Skeletal muscle satellite cell (primary cell): Measurements from ENCODE around the gene MYADML2.

Experiments
- H3K27me3 ChIP-seq: 2 replicates; pipeline ENCODE4 v1.7.0; 2013; ENCODE audit warnings: low read length; ENCODE audit not compliant: control insufficient read depth, insufficient read depth
- H3K36me3 ChIP-seq: 2 replicates; pipeline ENCODE4 v1.7.0; 2013; ENCODE audit warnings: mild to moderate bottlenecking, control low read depth, low read length; ENCODE audit not compliant: insufficient read depth
- H3K4me1 ChIP-seq: 2 replicates; pipeline ENCODE4 v1.7.0; 2013; ENCODE audit warnings: low read length; ENCODE audit not compliant: control insufficient read depth, insufficient read depth
- H3K4me2 ChIP-seq: 2 replicates; pipeline ENCODE4 v1.7.0; 2013; ENCODE audit warnings: mild to moderate bottlenecking, low read length
- H3K4me3 ChIP-seq: 2 replicates; pipeline ENCODE4 v1.7.0; 2013; ENCODE audit warnings: low read length
- H3K9ac ChIP-seq: 2 replicates; pipeline ENCODE4 v1.7.0; 2013; ENCODE audit warnings: mild to moderate bottlenecking, low read depth, low read length, moderate library complexity
- H3K9me3 ChIP-seq: replicated peaks from 2 replicates; pipeline ENCODE4 v1.7.0; 2013; ENCODE audit warnings: mild to moderate bottlenecking, control low read depth, low read length

Gene MYADML2

GRCh38 chr17:81914103-81914850 lies 32.8 kb downstream of the MYADML2 start:
- H3K4me1 ChIP-seq: peaks cover 19% of the 10 kb centered on the region
- H3K27me3 ChIP-seq: no peaks in the 10 kb centered on the region
- H3K9ac ChIP-seq: no peak overlapping the region
- H3K36me3 ChIP-seq: peaks cover 51% of the 10 kb centered on the region
- no peak overlapping the region for H3K4me3 ChIP-seq
- H3K9me3 ChIP-seq: no peaks in the 10 kb centered on the region
- H3K4me2 ChIP-seq: no peak overlapping the region

GRCh38 chr17:81913394-81914102 lies 33.5 kb downstream of the MYADML2 start:
- H3K36me3 ChIP-seq: peaks cover 46% of the 10 kb centered on the region
- H3K4me1 ChIP-seq: peaks cover 19% of the 10 kb centered on the region
- H3K4me3 ChIP-seq: no peak overlapping the region
- H3K4me2 ChIP-seq: no peak overlapping the region
- no peak overlapping the region for H3K9ac ChIP-seq
- H3K27me3 ChIP-seq: no peaks in the 10 kb centered on the region
- H3K9me3 ChIP-seq: no peaks in the 10 kb centered on the region

- peaks cover 19% of the 10 kb centered on the region for H3K4me1 ChIP-seq
- no peak overlapping the region for H3K4me3 ChIP-seq
- H3K9me3 ChIP-seq: no peaks in the 10 kb centered on the region
- H3K36me3 ChIP-seq: peaks cover 47% of the 10 kb centered on the region
- no peak overlapping the region for H3K9ac ChIP-seq
- no peaks in the 10 kb centered on the region for H3K27me3 ChIP-seq
- no peak overlapping the region for H3K4me2 ChIP-seq
Measured at GRCh38 chr17:81912441-81913309, 34.4 kb downstream of the MYADML2 start.

- no peaks in the 10 kb centered on the region for H3K27me3 ChIP-seq
- H3K9me3 ChIP-seq: no peaks in the 10 kb centered on the region
- no peak overlapping the region for H3K4me3 ChIP-seq
- H3K9ac ChIP-seq: no peak overlapping the region
- H3K36me3 ChIP-seq: peaks cover 54% of the 10 kb centered on the region
- peak overlapping the region; percentile 60 for H3K4me2 ChIP-seq
- peaks cover 14% of the 10 kb centered on the region for H3K4me1 ChIP-seq
Measured at GRCh38 chr17:81911969-81912368, 35.1 kb downstream of the MYADML2 start.

GRCh38 chr17:81911277-81911961 lies 35.6 kb downstream of the MYADML2 start, which contains the start of gene PCYT2:
Gene PCYT2, minus strand, starts transcription at chr17:81911399. Its CDS starts 44 bp downstream, at chr17:81911355.
- Histone ChIP-seq H3K4me2 (peak within 1 kb of the TSS; percentile 100), H3K9me3 (no peaks in the 10 kb centered on the region), H3K4me3 (peak within 1 kb of the TSS; percentile 95), H3K36me3 (peaks cover 58% of the 10 kb centered on the region), H3K4me1 (peaks cover 11% of the 10 kb centered on the region), H3K9ac (peak within 1 kb of the TSS; percentile 81), H3K27me3 (no peaks in the 10 kb centered on the region)

- H3K4me2 ChIP-seq: peak overlapping the region; percentile 100
- H3K27me3 ChIP-seq: no peaks in the 10 kb centered on the region
- peaks cover 61% of the 10 kb centered on the region for H3K36me3 ChIP-seq
- H3K9ac ChIP-seq: peak overlapping the region; percentile 81
- peaks cover 11% of the 10 kb centered on the region for H3K4me1 ChIP-seq
- no peaks in the 10 kb centered on the region for H3K9me3 ChIP-seq
- H3K4me3 ChIP-seq: peak overlapping the region; percentile 95
Measured at GRCh38 chr17:81910840-81911276, 36.2 kb downstream of the MYADML2 start.

- Histone ChIP-seq H3K4me3 (peak overlapping the region; percentile 95), H3K36me3 (peaks cover 59% of the 10 kb centered on the region), H3K9ac (peak overlapping the region; percentile 81), H3K4me2 (peak overlapping the region; percentile 100), H3K4me1 (peaks cover 11% of the 10 kb centered on the region), H3K27me3 (no peaks in the 10 kb centered on the region), H3K9me3 (no peaks in the 10 kb centered on the region)
Measured at GRCh38 chr17:81909966-81910839, 36.8 kb downstream of the MYADML2 start.

GRCh38 chr17:81909231-81909630 lies 37.8 kb downstream of the MYADML2 start:
- no peak overlapping the region for H3K4me3 ChIP-seq
- no peak overlapping the region for H3K4me2 ChIP-seq
- no peaks in the 10 kb centered on the region for H3K27me3 ChIP-seq
- peaks cover 11% of the 10 kb centered on the region for H3K4me1 ChIP-seq
- no peaks in the 10 kb centered on the region for H3K9me3 ChIP-seq
- peaks cover 57% of the 10 kb centered on the region for H3K36me3 ChIP-seq
- H3K9ac ChIP-seq: no peak overlapping the region

GRCh38 chr17:81908793-81909192 lies 38.2 kb downstream of the MYADML2 start:
- Histone ChIP-seq H3K4me2 (no peak overlapping the region), H3K27me3 (no peaks in the 10 kb centered on the region), H3K9me3 (no peaks in the 10 kb centered on the region), H3K4me1 (peaks cover 11% of the 10 kb centered on the region), H3K36me3 (peaks cover 54% of the 10 kb centered on the region), H3K4me3 (no peak overlapping the region), H3K9ac (no peak overlapping the region)
